ENCODE results near the gene OGFOD2. TPM values are rescaled to one million over a fixed set of nuclear protein-coding genes. Genes with fewer than 3 reads are reported as not detected.

Gene OGFOD2
- total RNA-seq, 4 donors from 2014 or later: 12.0 to 36.0 (median 18.4) TPM

- 23 to 25% methylated on average over 4 of the region's 4 CpGs for WGBS, 2 donors (ENCODE audit: low coverage in 1 of 2)
- Histone ChIP-seq H3K36me3 (no peaks in the 10 kb centered on the region), H3K27me3 (no peaks in the 10 kb centered on the region), H3K4me1 (peaks cover 9 to 46% (median 24%) of the 10 kb centered on the region in 4 donors), H3K27ac (peak overlapping the region in 2 of 4 donors; percentile 5 to 38), H3K9me3 (no peaks in the 10 kb centered on the region), H3K4me3 (no peak overlapping the region)
- TF ChIP-seq POLR2A (IDR thresholded peaks at IDR 0.05) (no peak), EP300 (IDR thresholded peaks at IDR 0.05; ENCODE audit: low read depth) (no peak), CTCF (IDR thresholded peaks at IDR 0.05) (no peak), POLR2AphosphoS5 (IDR thresholded peaks at IDR 0.05) (no peak)
- DNase-seq: no peak
- intact Hi-C loops (cut with DNase I; ENCODE audit: low total_unique reads): loop anchor here (10.0 kb wide), 1 partner anchor 265 kb away; the partner anchor contains the start of genes MPHOSPH9 and MTRFR
- in situ Hi-C loops (cut with MboI; ENCODE audit: low pct_ligation_motif_present in 1 of 4, low pct_unique_long_range_greater_than_20kb in 1 of 4, low sequenced_read_pairs in 3 of 4): loop anchor here in 3 of 4 donors (10.0 to 25.0 kb wide), 2 partner anchors 265 to 332 kb away; partner anchors contain the start of genes MPHOSPH9 (in 2 of the 3) and MTRFR (in 2 of the 3)
These were observed 5.4 kb upstream of the OGFOD2 start for GRCh38 chr12:122969676-122970075.

GRCh38 chr12:122974274-122974891 lies 661 bp upstream of the OGFOD2 start:
- TF ChIP-seq POLR2AphosphoS5 (IDR thresholded peaks at IDR 0.05) (peak in 2 of 3 donors; percentile 60 to 79), CTCF (IDR thresholded peaks at IDR 0.05) (no peak), POLR2A (IDR thresholded peaks at IDR 0.05) (peak; percentile 58)
- H3K27me3 ChIP-seq: no peaks in the 10 kb centered on the region
- no peaks in the 10 kb centered on the region for H3K9me3 ChIP-seq
- peaks cover 16 to 46% (median 29%) of the 10 kb centered on the region in 4 donors for H3K4me1 ChIP-seq
- in situ Hi-C loops (cut with MboI; ENCODE audit: low pct_ligation_motif_present in 1 of 4, low pct_unique_long_range_greater_than_20kb in 1 of 4, low sequenced_read_pairs in 3 of 4) (loop anchor here in 3 of 4 donors (10.0 to 25.0 kb wide), 2 partner anchors 260 to 337 kb away; partner anchors contain the start of genes MPHOSPH9 (in 2 of the 3) and MTRFR (in 2 of the 3)), intact Hi-C loops (cut with DNase I; ENCODE audit: low total_unique reads) (loop anchor here (10.0 kb wide), 1 partner anchor 260 kb away; the partner anchor contains the start of genes MPHOSPH9 and MTRFR)
- DNase-seq: peak; percentile 99
- H3K36me3 ChIP-seq: no peaks in the 10 kb centered on the region
- peak overlapping the region; percentile 63 to 94 (median 86) for H3K4me3 ChIP-seq
- 0% methylated on average over 32 of the region's 32 CpGs; no CpG with 5 or more reads in 1 of the 2 donors for WGBS, 2 donors (ENCODE audit: low coverage in 1 of 2)
- H3K27ac ChIP-seq: peak overlapping the region; percentile 97 to 99 (median 98)

GRCh38 chr12:122975790-122976647 lies 975 bp downstream of the OGFOD2 start:
- Histone ChIP-seq H3K4me1 (peaks cover 22 to 43% (median 35%) of the 10 kb centered on the region in 4 donors), H3K27ac (peak overlapping the region; percentile 97 to 99 (median 98)), H3K27me3 (no peaks in the 10 kb centered on the region), H3K9me3 (no peaks in the 10 kb centered on the region), H3K4me3 (peak overlapping the region; percentile 63 to 94 (median 86)), H3K36me3 (no peaks in the 10 kb centered on the region)
- in situ Hi-C loops (cut with MboI; ENCODE audit: low pct_ligation_motif_present in 1 of 4, low pct_unique_long_range_greater_than_20kb in 1 of 4, low sequenced_read_pairs in 3 of 4) (loop anchor here in 2 of 4 donors (10.0 kb wide), 1 partner anchor 259 kb away; the partner anchor contains the start of genes MPHOSPH9 (in 2 of the 2) and MTRFR (in 2 of the 2)), intact Hi-C loops (cut with DNase I; ENCODE audit: low total_unique reads) (loop anchor here (10.0 kb wide), 1 partner anchor 259 kb away; the partner anchor contains the start of genes MPHOSPH9 and MTRFR)
- TF ChIP-seq POLR2A (IDR thresholded peaks at IDR 0.05) (no peak), CTCF (IDR thresholded peaks at IDR 0.05) (no peak), EP300 (IDR thresholded peaks at IDR 0.05; ENCODE audit: low read depth) (no peak), POLR2AphosphoS5 (IDR thresholded peaks at IDR 0.05) (no peak)
- 11% methylated on average over 8 of the region's 8 CpGs; no CpG with 5 or more reads in 1 of the 2 donors for WGBS, 2 donors (ENCODE audit: low coverage in 1 of 2)
- no peak for DNase-seq
